NOMO-1 (cell line): ENCODE measurements around the gene PARP8.
"Not testable (repeated sequence)": the region's sequence is repeated elsewhere in the genome, so short reads cannot be mapped to it uniquely, and the experiment has no call there.

Experiments used
- DNase-seq, 2 experiments: peaks; one replicate each; lab custom pipeline; 2025; ENCODE audit not compliant: unreplicated experiment in 2 of 2; lab: John Stamatoyannopoulos, UW

PARP8 gene

GRCh38 chr5:50679554-50679953 lies 13.1 kb downstream of the PARP8 start:
- DNase-seq: not testable (repeated sequence)

- no peak for DNase-seq
Observed at GRCh38 chr5:50684721-50685120, 18.3 kb downstream of the PARP8 start.

- DNase-seq: no peak
Observed at GRCh38 chr5:50687548-50687947, 21.1 kb downstream of the PARP8 start.

GRCh38 chr5:50691399-50692016 lies 25.1 kb downstream of the PARP8 start:
- no peak for DNase-seq

- peak; percentile 25 to 76 for DNase-seq
Observed at GRCh38 chr5:50694027-50694590, 27.7 kb downstream of the PARP8 start.

GRCh38 chr5:50694626-50695025 lies 28.2 kb downstream of the PARP8 start:
- DNase-seq: not testable (repeated sequence)

- no peak for DNase-seq
Observed at GRCh38 chr5:50697739-50698138, 31.3 kb downstream of the PARP8 start.

- no peak for DNase-seq
Observed at GRCh38 chr5:50699737-50700136, 33.3 kb downstream of the PARP8 start.

- DNase-seq: no peak
Observed at GRCh38 chr5:50700706-50701105, 34.3 kb downstream of the PARP8 start.

- DNase-seq: peak; percentile 33 to 34
Observed at GRCh38 chr5:50702615-50703366, 36.4 kb downstream of the PARP8 start.

- no peak for DNase-seq
Observed at GRCh38 chr5:50703367-50703666, 36.9 kb downstream of the PARP8 start.

- DNase-seq: no peak
Observed at GRCh38 chr5:50704730-50705129, 38.3 kb downstream of the PARP8 start.

- no peak for DNase-seq
Observed at GRCh38 chr5:50709471-50709870, 43.0 kb downstream of the PARP8 start.

GRCh38 chr5:50710838-50711237 lies 44.4 kb downstream of the PARP8 start:
- DNase-seq: no peak

- peak; percentile 67 to 78 for DNase-seq
Observed at GRCh38 chr5:50711280-50711679, 44.8 kb downstream of the PARP8 start.

GRCh38 chr5:50712479-50712878 lies 46.0 kb downstream of the PARP8 start:
- no peak for DNase-seq

- DNase-seq: no peak
Observed at GRCh38 chr5:50715001-50715400, 48.6 kb downstream of the PARP8 start.

- no peak for DNase-seq
Observed at GRCh38 chr5:50716134-50716533, 49.7 kb downstream of the PARP8 start.

- peak; percentile 29 to 86 for DNase-seq
Observed at GRCh38 chr5:50717651-50718050, 51.2 kb downstream of the PARP8 start.

- DNase-seq: no peak
Observed at GRCh38 chr5:50720061-50720710, 53.7 kb downstream of the PARP8 start.

- no peak for DNase-seq
Observed at GRCh38 chr5:50722223-50722622, 55.8 kb downstream of the PARP8 start.

- DNase-seq: peak in 1 of 2 experiments; percentile 31
Observed at GRCh38 chr5:50724262-50724661, 57.8 kb downstream of the PARP8 start.
